Fibroblast of mammary gland (primary cell): Measurements from ENCODE around the gene TIAM2.
"Not testable (repeated sequence)": the region's sequence is repeated elsewhere in the genome, so short reads cannot be mapped to it uniquely, and the experiment has no call there.

Source experiments
- DNase-seq: peaks from one replicate; pipeline ENCODE4 v3.0.0-alpha.2; 2010; ENCODE audit warnings: low read depth
- H3K4me3 ChIP-seq: 2 replicates; pipeline ENCODE4 v1.5.1; 2011; ENCODE audit warnings: low read depth, mild to moderate bottlenecking, low read length, moderate library complexity; ENCODE audit not compliant: control insufficient read depth
- TF ChIP-seq, protein P1 (sequence below): conservative IDR thresholded peaks from 2 replicates; pipeline ENCODE4 v1.5.1; 2011; ENCODE audit warnings: low read depth, low read length, inconsistent platforms; ENCODE audit not compliant: control insufficient read depth, insufficient read depth

Gene TIAM2

DNA sequence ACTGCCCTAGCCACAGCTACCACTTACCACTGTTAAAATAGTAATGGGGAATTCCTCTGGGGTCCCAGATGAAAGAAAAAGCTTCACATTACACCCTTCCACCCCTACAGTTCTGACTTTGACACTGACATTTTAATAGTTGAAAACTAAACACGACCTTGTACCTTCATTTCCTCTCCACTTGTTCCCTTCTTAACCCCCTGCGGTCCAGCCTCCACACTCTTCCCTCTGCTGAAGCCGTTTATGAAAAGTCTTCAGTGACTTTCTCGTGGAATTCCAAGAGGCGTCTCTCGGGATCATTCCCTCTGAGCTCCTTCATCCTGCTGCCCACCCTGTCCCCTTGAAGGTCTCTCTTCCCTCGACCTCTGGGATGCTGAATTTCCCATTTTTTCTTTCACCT is 36.6 kb upstream of the TIAM2 start:
- TF ChIP-seq, protein P1, sequence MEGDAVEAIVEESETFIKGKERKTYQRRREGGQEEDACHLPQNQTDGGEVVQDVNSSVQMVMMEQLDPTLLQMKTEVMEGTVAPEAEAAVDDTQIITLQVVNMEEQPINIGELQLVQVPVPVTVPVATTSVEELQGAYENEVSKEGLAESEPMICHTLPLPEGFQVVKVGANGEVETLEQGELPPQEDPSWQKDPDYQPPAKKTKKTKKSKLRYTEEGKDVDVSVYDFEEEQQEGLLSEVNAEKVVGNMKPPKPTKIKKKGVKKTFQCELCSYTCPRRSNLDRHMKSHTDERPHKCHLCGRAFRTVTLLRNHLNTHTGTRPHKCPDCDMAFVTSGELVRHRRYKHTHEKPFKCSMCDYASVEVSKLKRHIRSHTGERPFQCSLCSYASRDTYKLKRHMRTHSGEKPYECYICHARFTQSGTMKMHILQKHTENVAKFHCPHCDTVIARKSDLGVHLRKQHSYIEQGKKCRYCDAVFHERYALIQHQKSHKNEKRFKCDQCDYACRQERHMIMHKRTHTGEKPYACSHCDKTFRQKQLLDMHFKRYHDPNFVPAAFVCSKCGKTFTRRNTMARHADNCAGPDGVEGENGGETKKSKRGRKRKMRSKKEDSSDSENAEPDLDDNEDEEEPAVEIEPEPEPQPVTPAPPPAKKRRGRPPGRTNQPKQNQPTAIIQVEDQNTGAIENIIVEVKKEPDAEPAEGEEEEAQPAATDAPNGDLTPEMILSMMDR = no peak
- DNase-seq = no peak
- H3K4me3 ChIP-seq = no peak overlapping the region

- no peak for DNase-seq
- no peak overlapping the region for H3K4me3 ChIP-seq
- TF ChIP-seq, protein P1 = no peak
Observed at GRCh38 chr6:154960299-154960843, 34.7 kb upstream of the TIAM2 start.

DNA sequence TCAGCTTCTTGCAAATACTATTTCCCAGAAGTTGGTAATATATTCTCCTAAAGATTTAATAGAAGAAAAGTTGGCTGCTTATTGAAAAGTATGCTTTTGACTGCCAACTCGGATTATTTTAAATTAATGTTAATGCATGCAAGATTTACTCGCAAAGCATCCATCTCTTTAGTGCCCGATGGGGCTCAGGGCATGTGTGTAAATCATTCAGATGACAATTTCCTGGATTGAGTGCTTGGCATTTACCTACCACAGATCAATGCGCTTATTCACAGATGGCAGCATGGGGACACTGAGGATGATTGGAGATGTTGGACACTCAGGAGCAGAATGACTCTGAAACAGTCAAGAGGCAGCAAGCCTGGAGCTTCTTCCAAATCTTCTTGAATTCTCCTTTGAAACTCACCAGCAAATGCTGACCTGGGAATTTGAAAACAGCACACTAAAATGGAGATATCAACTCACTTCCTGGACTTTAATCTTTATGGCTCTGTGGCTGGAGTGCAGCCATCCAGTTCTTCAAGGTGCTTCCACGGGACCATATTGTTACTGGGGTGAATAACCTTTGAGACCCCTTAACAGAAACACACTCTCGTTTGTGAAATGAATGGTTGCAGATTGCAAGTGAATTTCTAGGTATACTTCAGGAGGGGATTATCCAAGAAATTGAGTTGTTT is 34.1 kb upstream of the TIAM2 start:
- DNase-seq = no peak
- TF ChIP-seq, protein P1 = no peak
- no peak overlapping the region for H3K4me3 ChIP-seq

DNA sequence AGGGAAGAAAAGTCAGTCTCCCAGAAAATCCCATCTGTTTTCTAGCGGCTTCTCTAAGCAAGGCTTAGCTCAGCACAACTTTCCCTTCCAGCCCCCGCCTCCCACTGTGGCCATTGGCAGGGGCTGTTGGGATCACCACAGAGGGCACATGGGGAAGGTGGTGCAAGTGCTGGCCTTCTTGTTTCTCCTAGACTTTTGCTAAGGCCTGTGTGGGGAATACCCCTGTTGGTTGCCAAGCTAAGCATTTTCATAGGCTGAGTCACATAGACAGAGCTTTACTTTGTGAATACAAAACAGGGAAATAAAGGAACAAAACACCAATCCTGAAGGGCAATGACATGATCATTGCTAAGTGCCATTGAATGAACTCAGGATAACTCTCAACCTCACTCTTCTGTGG is 32.4 kb upstream of the TIAM2 start:
- DNase-seq = peak; percentile 83
- H3K4me3 ChIP-seq = no peak overlapping the region
- TF ChIP-seq, protein P1 = no peak

GRCh38 chr6:154966065-154966770 is 28.9 kb upstream of the TIAM2 start:
- not testable (repeated sequence) for H3K4me3 ChIP-seq, DNase-seq

- H3K4me3 ChIP-seq = no peak overlapping the region
- no peak for DNase-seq
- TF ChIP-seq, protein P1 = no peak
Observed at GRCh38 chr6:154969796-154970195, 25.3 kb upstream of the TIAM2 start.

- TF ChIP-seq, protein P1 = peak; percentile 11
- no peak for DNase-seq
Observed at GRCh38 chr6:154974485-154975149, 20.5 kb upstream of the TIAM2 start.

More at GRCh38 chr6:154974485-154975149, 20.5 kb upstream of the TIAM2 start:
- no peak overlapping the region for H3K4me3 ChIP-seq
